Activated effector memory CD4-positive, alpha-beta T cell treated with anti-CD3 and anti-CD28 coated beads, Interleukin-2, amount 50 U/mL, for 16 hours (primary cell): Measurements from ENCODE around the gene RNF150.

Experiments used
- DNase-seq: peaks from one replicate; pipeline ENCODE4 v3.0.0-alpha.2; 2020

The RNF150 gene

GRCh38 chr4:140903522-140904475, 229.5 kb downstream of the RNF150 start:
- no peak for DNase-seq

- no peak for DNase-seq
Observed at GRCh38 chr4:140901736-140902336, 231.4 kb downstream of the RNF150 start.

GRCh38 chr4:140893939-140894338, 239.3 kb downstream of the RNF150 start:
- DNase-seq: no peak

GRCh38 chr4:140888054-140888453, 245.2 kb downstream of the RNF150 start:
- no peak for DNase-seq

- no peak for DNase-seq
Observed at GRCh38 chr4:140887467-140887866, 245.8 kb downstream of the RNF150 start.

- DNase-seq: no peak
Observed at GRCh38 chr4:140884431-140885058, 248.7 kb downstream of the RNF150 start.

GRCh38 chr4:140877781-140878180, 255.5 kb downstream of the RNF150 start:
- DNase-seq: no peak

GRCh38 chr4:140876615-140877364, 256.5 kb downstream of the RNF150 start:
- no peak for DNase-seq

GRCh38 chr4:140875746-140876452, 257.4 kb downstream of the RNF150 start:
- DNase-seq: no peak

GRCh38 chr4:140874056-140874455, 259.2 kb downstream of the RNF150 start:
- no peak for DNase-seq

- DNase-seq: no peak
Observed at GRCh38 chr4:140871368-140871767, 261.9 kb downstream of the RNF150 start.

GRCh38 chr4:140870427-140870826, 262.8 kb downstream of the RNF150 start:
- no peak for DNase-seq

- DNase-seq: no peak
Observed at GRCh38 chr4:140869446-140869845, 263.8 kb downstream of the RNF150 start.

- no peak for DNase-seq
Observed at GRCh38 chr4:140867356-140867755, 265.9 kb downstream of the RNF150 start.

GRCh38 chr4:140866492-140867005, 266.7 kb downstream of the RNF150 start:
- no peak for DNase-seq

GRCh38 chr4:140865253-140866217, 267.7 kb downstream of the RNF150 start:
- no peak for DNase-seq

GRCh38 chr4:140863197-140863596, 270.1 kb downstream of the RNF150 start:
- DNase-seq: no peak

GRCh38 chr4:140862177-140862442, 271.2 kb downstream of the RNF150 start:
- no peak for DNase-seq

GRCh38 chr4:140861359-140862176, 271.7 kb downstream of the RNF150 start:
- DNase-seq: peak; percentile 64

GRCh38 chr4:140858897-140859296, 274.4 kb downstream of the RNF150 start:
- DNase-seq: no peak
